ACHN (cell line): ENCODE data around the gene ANKRD45.
"Not testable (repeated sequence)": the region's sequence is repeated elsewhere in the genome, so short reads cannot be mapped to it uniquely, and the experiment has no call there.

Experiments used
- DNase-seq: peaks from one replicate; pipeline ENCODE4 v3.0.0-alpha.2; 2015
- in situ Hi-C: cut with HindIII; loops from 2 replicates; pipeline ENCODE4 v1.10.0; 2017; ENCODE audit warnings: low sequenced_read_pairs, low pct_ligation_motif_present, low pct_unique_long_range_greater_than_20kb

The ANKRD45 gene

GRCh38 chr1:173669491-173669941 lies at the start of gene ANKRD45:
TSS of gene ANKRD45 (minus strand) at chr1:173669851. CDS start at chr1:173659418, 10,433 bp downstream.
- DNase-seq: peak; percentile 73
- in situ Hi-C loops: no loop called here

GRCh38 chr1:173717238-173717637 lies 47.6 kb upstream of the ANKRD45 start:
- in situ Hi-C loops: no loop called here

GRCh38 chr1:173715538-173715844 lies 45.8 kb upstream of the ANKRD45 start:
- in situ Hi-C loops: no loop called here
- no peak for DNase-seq

More at GRCh38 chr1:173717238-173717637, 47.6 kb upstream of the ANKRD45 start:
- DNase-seq: peak; percentile 55

- in situ Hi-C loops: no loop called here
- peak; percentile 95 for DNase-seq
Measured at GRCh38 chr1:173714759-173715537, 45.3 kb upstream of the ANKRD45 start, which contains the start of gene KLHL20. TSS of gene KLHL20 (plus strand) at chr1:173714981. CDS start at chr1:173716044, 1,063 bp downstream.

GRCh38 chr1:173714441-173714758 lies 44.7 kb upstream of the ANKRD45 start:
- in situ Hi-C loops: no loop called here
- DNase-seq: no peak

GRCh38 chr1:173708787-173709186 lies 39.1 kb upstream of the ANKRD45 start:
- no peak for DNase-seq
- in situ Hi-C loops: no loop called here

GRCh38 chr1:173705117-173705516 lies 35.5 kb upstream of the ANKRD45 start:
- no peak for DNase-seq
- in situ Hi-C loops: no loop called here

GRCh38 chr1:173702736-173703135 lies 33.1 kb upstream of the ANKRD45 start:
- in situ Hi-C loops: no loop called here
- DNase-seq: no peak

- in situ Hi-C loops, DNase-seq: not testable (repeated sequence)
Measured at GRCh38 chr1:173701299-173701698, 31.6 kb upstream of the ANKRD45 start.

GRCh38 chr1:173693238-173693637 lies 23.6 kb upstream of the ANKRD45 start:
- in situ Hi-C loops: no loop called here
- no peak for DNase-seq

GRCh38 chr1:173688300-173688699 lies 18.6 kb upstream of the ANKRD45 start:
- in situ Hi-C loops: no loop called here
- no peak for DNase-seq

- DNase-seq, in situ Hi-C loops: not testable (repeated sequence)
Measured at GRCh38 chr1:173685121-173685520, 15.5 kb upstream of the ANKRD45 start.

- in situ Hi-C loops, DNase-seq: not testable (repeated sequence)
Measured at GRCh38 chr1:173683838-173684237, 14.2 kb upstream of the ANKRD45 start.

- in situ Hi-C loops: no loop called here
- no peak for DNase-seq
Measured at GRCh38 chr1:173682184-173682583, 12.5 kb upstream of the ANKRD45 start.

GRCh38 chr1:173680152-173680551 lies 10.5 kb upstream of the ANKRD45 start:
- DNase-seq, in situ Hi-C loops: not testable (repeated sequence)

GRCh38 chr1:173674496-173674895 lies 4.8 kb upstream of the ANKRD45 start:
- DNase-seq, in situ Hi-C loops: not testable (repeated sequence)

- in situ Hi-C loops: no loop called here
- peak; percentile 12 for DNase-seq
Measured at GRCh38 chr1:173666646-173667045, 3.0 kb downstream of the ANKRD45 start.

- no peak for DNase-seq
- in situ Hi-C loops: no loop called here
Measured at GRCh38 chr1:173663159-173663558, 6.5 kb downstream of the ANKRD45 start.

- in situ Hi-C loops: no loop called here
- DNase-seq: no peak
Measured at GRCh38 chr1:173661763-173662162, 7.9 kb downstream of the ANKRD45 start.

- no peak for DNase-seq
- in situ Hi-C loops: no loop called here
Measured at GRCh38 chr1:173661271-173661670, 8.4 kb downstream of the ANKRD45 start.
